ENCODE measurements around the gene SURF4.

Gene SURF4

GRCh38 chr9:133408042-133408441 is 32.2 kb upstream of the SURF4 start:
- no peaks in the 10 kb centered on the region for H3K4me1 ChIP-seq (ENCODE audit: control insufficient read depth, insufficient read depth, low read length)
- no peaks in the 10 kb centered on the region for H3K27me3 ChIP-seq (ENCODE audit: control insufficient read depth, insufficient read depth, low read length, poor library complexity, severe bottlenecking)
- peaks cover 35% of the 10 kb centered on the region for H3K36me3 ChIP-seq (ENCODE audit: control insufficient read depth, insufficient read depth, low read length)
- H3K9me3 ChIP-seq (ENCODE audit: control insufficient read depth, low read length): no peaks in the 10 kb centered on the region
- no peak overlapping the region for H3K27ac ChIP-seq (ENCODE audit: insufficient read depth, low read depth, low read length, poor library complexity, severe bottlenecking)
- 83 to 94% methylated on average over 1 of the region's 1 CpG for WGBS, 2 experiments
- H3K4me3 ChIP-seq (ENCODE audit: insufficient read depth, low read depth, low read length): no peak overlapping the region

DNA sequence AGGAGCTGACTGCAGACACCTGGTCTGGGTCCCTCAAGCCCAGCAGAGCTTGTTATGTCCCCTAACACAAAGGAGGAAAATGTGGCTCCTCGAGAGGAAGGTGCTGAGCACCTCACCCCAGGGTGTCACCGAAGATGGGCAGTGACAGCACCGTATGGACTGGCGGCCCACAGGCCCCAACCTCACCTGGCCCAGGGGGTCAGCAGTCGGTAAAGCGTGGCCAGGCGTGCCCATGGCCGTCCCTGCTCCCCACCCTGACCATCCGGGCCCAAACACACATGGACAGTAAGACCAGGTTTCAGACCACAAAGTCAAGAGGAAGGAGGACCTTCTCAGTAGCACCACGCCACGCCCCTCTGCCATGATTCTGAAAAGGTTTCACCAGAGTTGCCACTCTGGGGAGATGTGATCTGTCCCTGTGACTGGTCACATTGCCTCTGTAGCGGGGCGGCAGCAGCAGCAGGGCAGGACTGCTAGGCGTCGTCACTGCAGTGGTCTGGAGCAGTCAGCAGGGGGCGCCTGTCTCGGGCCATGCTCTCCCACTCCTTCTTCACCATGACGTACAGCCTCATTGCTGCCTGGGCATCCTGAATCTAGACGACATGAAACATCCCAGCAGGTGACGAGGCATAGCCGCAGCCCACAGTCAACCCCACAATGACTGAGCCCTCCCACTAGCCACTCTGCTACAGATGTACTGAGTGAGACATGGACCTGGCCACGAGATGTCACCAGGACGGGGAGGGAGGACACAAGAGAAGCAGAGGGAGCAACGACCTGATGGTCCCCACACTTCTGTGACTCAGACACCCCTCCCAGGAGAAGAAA is 30.8 kb upstream of the SURF4 start:
- no peaks in the 10 kb centered on the region for H3K4me1 ChIP-seq (ENCODE audit: control insufficient read depth, insufficient read depth, low read length)
- peaks cover 30% of the 10 kb centered on the region for H3K36me3 ChIP-seq (ENCODE audit: control insufficient read depth, insufficient read depth, low read length)
- no peaks in the 10 kb centered on the region for H3K27me3 ChIP-seq (ENCODE audit: control insufficient read depth, insufficient read depth, low read length, poor library complexity, severe bottlenecking)
- no peaks in the 10 kb centered on the region for H3K9me3 ChIP-seq (ENCODE audit: control insufficient read depth, low read length)
- no peak overlapping the region for H3K27ac ChIP-seq (ENCODE audit: insufficient read depth, low read depth, low read length, poor library complexity, severe bottlenecking)
- 64 to 68% methylated on average over 24 of the region's 24 CpGs for WGBS, 2 experiments
- H3K4me3 ChIP-seq (ENCODE audit: insufficient read depth, low read depth, low read length): no peak overlapping the region

- no peaks in the 10 kb centered on the region for H3K4me1 ChIP-seq (ENCODE audit: control insufficient read depth, insufficient read depth, low read length)
- no peaks in the 10 kb centered on the region for H3K9me3 ChIP-seq (ENCODE audit: control insufficient read depth, low read length)
- no peaks in the 10 kb centered on the region for H3K27me3 ChIP-seq (ENCODE audit: control insufficient read depth, insufficient read depth, low read length, poor library complexity, severe bottlenecking)
- WGBS, 2 experiments: 89 to 91% methylated on average over 19 of the region's 19 CpGs
- no peak overlapping the region for H3K4me3 ChIP-seq (ENCODE audit: insufficient read depth, low read depth, low read length)
- no peak overlapping the region for H3K27ac ChIP-seq (ENCODE audit: insufficient read depth, low read depth, low read length, poor library complexity, severe bottlenecking)
- H3K36me3 ChIP-seq (ENCODE audit: control insufficient read depth, insufficient read depth, low read length): peaks cover 25% of the 10 kb centered on the region
Observed at GRCh38 chr9:133405508-133406438, 29.9 kb upstream of the SURF4 start.

- H3K9me3 ChIP-seq (ENCODE audit: control insufficient read depth, low read length): no peaks in the 10 kb centered on the region
- 95% methylated on average over 12 of the region's 12 CpGs for WGBS, 2 experiments
- H3K4me1 ChIP-seq (ENCODE audit: control insufficient read depth, insufficient read depth, low read length): no peaks in the 10 kb centered on the region
- no peak overlapping the region for H3K27ac ChIP-seq (ENCODE audit: insufficient read depth, low read depth, low read length, poor library complexity, severe bottlenecking)
- H3K27me3 ChIP-seq (ENCODE audit: control insufficient read depth, insufficient read depth, low read length, poor library complexity, severe bottlenecking): no peaks in the 10 kb centered on the region
- H3K4me3 ChIP-seq (ENCODE audit: insufficient read depth, low read depth, low read length): no peak overlapping the region
- peaks cover 15% of the 10 kb centered on the region for H3K36me3 ChIP-seq (ENCODE audit: control insufficient read depth, insufficient read depth, low read length)
Observed at GRCh38 chr9:133404454-133405002, 28.7 kb upstream of the SURF4 start.

GRCh38 chr9:133403766-133404453 is 28.1 kb upstream of the SURF4 start:
- no peaks in the 10 kb centered on the region for H3K4me1 ChIP-seq (ENCODE audit: control insufficient read depth, insufficient read depth, low read length)
- no peaks in the 10 kb centered on the region for H3K27me3 ChIP-seq (ENCODE audit: control insufficient read depth, insufficient read depth, low read length, poor library complexity, severe bottlenecking)
- no peak overlapping the region for H3K4me3 ChIP-seq (ENCODE audit: insufficient read depth, low read depth, low read length)
- WGBS, 2 experiments: 84 to 85% methylated on average over 16 of the region's 16 CpGs
- H3K9me3 ChIP-seq (ENCODE audit: control insufficient read depth, low read length): no peaks in the 10 kb centered on the region
- peaks cover 15% of the 10 kb centered on the region for H3K36me3 ChIP-seq (ENCODE audit: control insufficient read depth, insufficient read depth, low read length)
- no peak overlapping the region for H3K27ac ChIP-seq (ENCODE audit: insufficient read depth, low read depth, low read length, poor library complexity, severe bottlenecking)

DNA sequence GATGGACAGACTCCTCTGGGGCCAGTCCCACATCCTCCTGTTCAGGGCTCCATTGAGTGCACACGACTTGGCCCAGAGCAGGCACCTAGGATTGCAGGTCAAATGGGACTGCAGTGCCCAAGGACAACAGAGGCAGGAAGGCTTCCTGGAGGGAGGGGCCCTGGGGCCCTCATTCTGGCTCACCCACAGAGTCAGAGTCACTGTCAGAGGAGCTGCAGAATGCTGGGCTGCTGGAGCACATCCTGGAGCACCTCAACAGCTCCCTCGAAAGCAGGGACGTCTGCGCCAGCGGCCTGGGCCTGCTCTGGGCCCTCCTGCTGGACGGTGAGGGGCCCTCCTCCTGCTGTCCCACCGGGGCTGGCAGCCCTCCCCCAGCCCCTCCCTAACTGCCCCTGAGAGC is 26.8 kb upstream of the SURF4 start:
- Histone ChIP-seq H3K27me3 (ENCODE audit: control insufficient read depth, insufficient read depth, low read length, poor library complexity, severe bottlenecking) (no peaks in the 10 kb centered on the region), H3K4me1 (ENCODE audit: control insufficient read depth, insufficient read depth, low read length) (no peaks in the 10 kb centered on the region), H3K27ac (ENCODE audit: insufficient read depth, low read depth, low read length, poor library complexity, severe bottlenecking) (no peak overlapping the region), H3K36me3 (ENCODE audit: control insufficient read depth, insufficient read depth, low read length) (peaks cover 12% of the 10 kb centered on the region), H3K4me3 (ENCODE audit: insufficient read depth, low read depth, low read length) (no peak overlapping the region), H3K9me3 (ENCODE audit: control insufficient read depth, low read length) (no peaks in the 10 kb centered on the region)
- WGBS, 2 experiments: 90 to 94% methylated on average over 7 of the region's 7 CpGs

DNA sequence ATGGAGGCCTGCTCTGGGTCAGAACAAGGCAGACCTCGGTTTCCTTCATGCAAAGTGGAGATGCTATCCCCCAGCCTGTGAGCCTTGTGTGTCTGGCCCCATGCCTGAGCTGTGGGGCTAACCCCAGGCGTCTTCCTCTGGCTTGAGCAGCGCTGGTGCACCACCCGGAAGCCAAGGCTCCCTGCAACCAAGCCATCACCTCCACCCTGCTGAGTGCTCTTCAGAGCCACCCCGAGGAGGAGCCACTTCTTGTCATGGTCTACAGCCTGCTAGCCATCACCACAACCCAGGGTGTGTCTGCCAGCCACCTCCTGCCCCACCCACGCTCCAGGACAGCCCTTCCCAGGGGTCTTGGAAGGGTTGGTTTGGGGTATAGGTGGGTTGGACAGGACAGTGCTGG is 25.7 kb upstream of the SURF4 start:
- Histone ChIP-seq H3K4me3 (ENCODE audit: insufficient read depth, low read depth, low read length) (no peak overlapping the region), H3K27ac (ENCODE audit: insufficient read depth, low read depth, low read length, poor library complexity, severe bottlenecking) (no peak overlapping the region), H3K36me3 (ENCODE audit: control insufficient read depth, insufficient read depth, low read length) (peaks cover 9% of the 10 kb centered on the region), H3K9me3 (ENCODE audit: control insufficient read depth, low read length) (no peaks in the 10 kb centered on the region), H3K27me3 (ENCODE audit: control insufficient read depth, insufficient read depth, low read length, poor library complexity, severe bottlenecking) (no peaks in the 10 kb centered on the region), H3K4me1 (ENCODE audit: control insufficient read depth, insufficient read depth, low read length) (no peaks in the 10 kb centered on the region)
- WGBS, 2 experiments: 91 to 92% methylated on average over 6 of the region's 6 CpGs

DNA sequence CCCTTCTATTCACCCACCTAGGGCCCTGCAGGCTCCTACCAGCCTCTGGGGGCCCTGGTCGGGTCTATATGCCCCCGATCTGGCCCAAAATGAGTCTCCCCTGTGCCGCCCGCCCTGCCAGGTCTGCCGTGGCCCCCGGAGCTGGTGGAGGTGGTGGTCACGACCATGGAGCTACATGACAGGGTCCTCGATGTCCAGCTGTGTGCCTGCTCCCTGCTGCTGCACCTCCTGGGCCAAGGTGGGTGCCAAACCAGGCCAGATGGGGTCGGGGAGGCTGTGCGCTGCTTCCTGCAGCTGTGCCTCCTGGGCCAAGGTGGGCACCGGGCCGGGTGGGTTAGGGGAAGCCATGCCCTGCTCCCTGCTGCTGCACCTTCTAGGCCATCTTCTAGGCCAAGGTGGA is 24.4 kb upstream of the SURF4 start:
- 94% methylated on average over 12 of the region's 12 CpGs for WGBS, 2 experiments
- H3K9me3 ChIP-seq (ENCODE audit: control insufficient read depth, low read length): no peaks in the 10 kb centered on the region

DNA sequence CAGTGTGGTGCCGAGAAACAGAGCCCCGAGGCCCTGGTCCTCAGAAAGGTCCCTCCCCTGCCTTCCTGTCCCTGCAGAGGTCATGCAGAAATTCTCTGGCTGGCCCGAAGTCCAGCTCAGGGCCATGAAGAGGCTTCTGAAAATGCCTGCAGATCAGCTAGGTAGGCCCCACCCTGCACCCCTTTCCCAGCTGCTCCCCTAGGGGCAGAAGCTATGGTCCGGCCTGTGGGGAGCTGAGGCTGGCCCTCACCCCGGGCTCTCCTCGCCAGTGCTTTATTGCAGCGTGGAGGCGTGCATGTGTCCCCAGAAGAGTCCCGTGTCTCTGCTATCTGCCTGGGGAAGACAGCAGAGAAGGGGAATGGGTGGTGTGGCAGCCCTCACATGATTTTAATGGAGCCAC is 22.0 kb upstream of the SURF4 start:
- WGBS, 2 experiments: 81 to 85% methylated on average over 9 of the region's 9 CpGs
- H3K27ac ChIP-seq (ENCODE audit: insufficient read depth, low read depth, low read length, poor library complexity, severe bottlenecking): no peak overlapping the region
- H3K9me3 ChIP-seq (ENCODE audit: control insufficient read depth, low read length): no peaks in the 10 kb centered on the region
- no peaks in the 10 kb centered on the region for H3K27me3 ChIP-seq (ENCODE audit: control insufficient read depth, insufficient read depth, low read length, poor library complexity, severe bottlenecking)
- H3K4me3 ChIP-seq (ENCODE audit: insufficient read depth, low read depth, low read length): no peak overlapping the region
- H3K36me3 ChIP-seq (ENCODE audit: control insufficient read depth, insufficient read depth, low read length): no peaks in the 10 kb centered on the region
- H3K4me1 ChIP-seq (ENCODE audit: control insufficient read depth, insufficient read depth, low read length): no peaks in the 10 kb centered on the region

More for the DNA sequence above, 24.4 kb upstream of the SURF4 start:
- Histone ChIP-seq H3K27ac (ENCODE audit: insufficient read depth, low read depth, low read length, poor library complexity, severe bottlenecking) (no peak overlapping the region), H3K4me3 (ENCODE audit: insufficient read depth, low read depth, low read length) (no peak overlapping the region), H3K27me3 (ENCODE audit: control insufficient read depth, insufficient read depth, low read length, poor library complexity, severe bottlenecking) (no peaks in the 10 kb centered on the region), H3K4me1 (ENCODE audit: control insufficient read depth, insufficient read depth, low read length) (no peaks in the 10 kb centered on the region), H3K36me3 (ENCODE audit: control insufficient read depth, insufficient read depth, low read length) (peaks cover 3% of the 10 kb centered on the region)

Measured in ectodermal cell (in vitro differentiated cells).